Measurements from ENCODE around the gene SPPL3.
"Not testable (repeated sequence)": the region's sequence is repeated elsewhere in the genome, so short reads cannot be mapped to it uniquely, and the experiment has no call there.

The SPPL3 gene

DNA sequence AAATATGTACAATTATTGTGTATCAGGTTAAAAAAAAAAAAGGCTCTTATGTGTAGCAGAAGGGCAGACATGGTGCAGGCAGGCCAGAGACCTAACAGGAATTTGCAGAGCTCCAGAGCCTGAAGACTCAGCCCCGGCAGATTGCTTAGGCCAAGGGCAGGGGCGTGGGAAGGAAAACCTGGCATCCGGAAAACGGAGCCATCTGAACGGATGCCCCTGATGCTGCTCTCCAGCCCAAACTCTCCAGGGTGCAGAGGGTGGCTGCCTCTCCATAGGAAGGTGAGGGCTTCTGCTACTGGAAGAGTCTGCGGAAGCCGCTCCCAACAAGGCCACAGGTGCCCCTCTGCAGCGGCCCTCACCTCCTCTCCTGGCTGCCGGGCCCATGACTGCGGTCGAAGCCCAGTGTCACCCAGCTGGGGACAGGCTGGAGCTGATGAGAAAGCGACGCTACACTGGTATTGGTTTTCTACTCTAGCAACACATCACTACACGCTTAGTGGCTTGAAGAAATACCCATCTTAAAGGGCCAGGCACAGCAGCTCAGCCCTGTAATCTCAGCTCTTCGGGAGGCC lies 159.2 kb downstream of the SPPL3 start:
- no peak for DNase-seq

- no peak for DNase-seq
These were observed 162.4 kb downstream of the SPPL3 start for GRCh38 chr12:120741476-120742421.

- DNase-seq = no peak
These were observed 163.3 kb downstream of the SPPL3 start for GRCh38 chr12:120740871-120741270.

GRCh38 chr12:120739821-120740613 lies 164.1 kb downstream of the SPPL3 start:
- no peak for DNase-seq

- no peak for DNase-seq
These were observed 165.0 kb downstream of the SPPL3 start for GRCh38 chr12:120739031-120739762.

DNA sequence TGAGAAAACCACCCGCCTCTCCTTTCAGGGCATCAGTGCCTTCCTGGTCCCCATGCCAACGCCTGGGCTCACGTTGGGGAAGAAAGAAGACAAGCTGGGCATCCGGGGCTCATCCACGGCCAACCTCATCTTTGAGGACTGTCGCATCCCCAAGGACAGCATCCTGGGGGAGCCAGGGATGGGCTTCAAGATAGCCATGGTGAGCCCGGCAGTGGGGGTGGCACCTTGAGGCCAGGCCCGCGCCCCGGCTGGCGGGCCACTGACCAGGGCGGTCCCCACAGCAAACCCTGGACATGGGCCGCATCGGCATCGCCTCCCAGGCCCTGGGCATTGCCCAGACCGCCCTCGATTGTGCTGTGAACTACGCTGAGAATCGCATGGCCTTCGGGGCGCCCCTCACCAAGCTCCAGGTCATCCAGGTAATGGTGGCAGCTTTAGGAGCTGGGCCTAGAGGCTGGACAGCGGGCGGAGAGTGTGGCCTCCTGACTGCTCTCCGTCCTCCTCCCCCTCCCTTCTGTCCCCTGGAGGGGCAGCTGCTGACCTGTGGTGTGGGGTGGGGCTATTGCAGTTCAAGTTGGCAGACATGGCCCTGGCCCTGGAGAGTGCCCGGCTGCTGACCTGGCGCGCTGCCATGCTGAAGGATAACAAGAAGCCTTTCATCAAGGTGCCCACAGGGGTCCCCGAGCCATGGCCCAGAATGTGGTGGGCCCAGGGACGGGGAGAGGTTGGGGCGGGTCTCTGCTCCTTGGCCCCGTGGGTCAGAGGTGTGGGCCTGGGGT lies 165.7 kb downstream of the SPPL3 start:
- peak in 1 of 14 donors; percentile 5 for DNase-seq

- no peak for DNase-seq
These were observed 166.5 kb downstream of the SPPL3 start for GRCh38 chr12:120737557-120738251.

GRCh38 chr12:120736404-120737331 lies 167.5 kb downstream of the SPPL3 start:
- no peak for DNase-seq

DNA sequence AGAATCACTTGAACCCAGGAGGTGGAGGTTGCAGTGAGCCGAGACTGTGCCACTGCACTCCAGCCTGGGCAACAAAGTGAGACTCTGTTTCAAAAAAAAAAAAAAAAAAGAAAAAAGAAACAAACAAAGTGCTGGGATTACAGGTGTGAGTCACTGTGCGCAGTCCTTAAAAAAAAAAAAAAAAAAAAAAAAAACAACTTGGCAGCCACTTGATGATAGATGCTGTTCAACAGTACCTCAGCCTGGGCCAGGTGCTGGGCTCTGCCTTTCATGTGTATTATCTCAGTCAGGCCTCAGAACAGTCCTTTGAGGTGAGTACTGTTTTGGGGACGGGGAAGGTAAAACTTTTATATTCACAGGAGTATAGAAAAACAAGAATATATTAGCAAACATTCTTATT lies 169.0 kb downstream of the SPPL3 start:
- no peak for DNase-seq

DNA sequence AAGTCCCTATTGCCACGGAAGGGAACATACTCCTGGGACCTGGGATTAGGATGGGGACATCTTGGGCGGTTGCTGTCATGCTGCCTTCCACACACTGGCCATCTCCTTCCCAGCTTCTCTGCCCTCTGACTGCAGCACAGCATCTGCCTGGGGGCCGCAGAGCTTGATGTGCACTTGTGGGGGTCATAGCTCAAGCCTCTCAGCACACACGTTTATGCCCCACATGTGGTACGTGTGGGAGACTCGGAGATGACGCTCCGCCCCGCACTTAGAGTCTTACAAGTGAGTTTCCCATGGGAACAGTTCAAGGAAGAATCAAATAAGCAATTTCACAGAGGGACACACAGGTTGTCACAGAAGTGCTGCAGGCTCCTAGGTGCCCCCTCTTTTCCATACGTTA lies 169.9 kb downstream of the SPPL3 start:
- DNase-seq = no peak

- DNase-seq = no peak
These were observed 170.6 kb downstream of the SPPL3 start for GRCh38 chr12:120733574-120733973.

DNA sequence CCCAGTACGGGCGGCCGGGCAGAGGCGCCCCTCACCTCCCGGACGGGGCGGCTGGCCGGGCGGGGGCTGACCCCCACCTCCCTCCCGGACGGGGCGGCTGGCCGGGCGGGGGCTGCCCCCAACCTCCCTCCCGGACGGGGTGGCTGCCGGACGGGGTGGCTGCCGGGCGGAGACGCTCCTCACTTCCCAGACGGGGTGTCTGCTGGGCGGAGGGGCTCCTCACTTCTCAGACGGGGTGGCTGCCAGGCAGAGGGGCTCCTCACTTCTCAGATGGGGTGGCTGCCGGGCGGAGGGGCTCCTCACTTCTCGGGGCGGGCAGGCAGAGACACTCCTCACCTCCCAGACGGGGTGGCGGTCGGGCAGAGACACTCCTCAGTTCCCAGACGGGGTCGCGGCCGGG lies 172.0 kb downstream of the SPPL3 start:
- DNase-seq = not testable (repeated sequence)

GRCh38 chr12:120726961-120727360 lies 177.2 kb downstream of the SPPL3 start:
- DNase-seq = no peak

- DNase-seq = no peak
These were observed 177.7 kb downstream of the SPPL3 start for GRCh38 chr12:120726510-120726793.

DNA sequence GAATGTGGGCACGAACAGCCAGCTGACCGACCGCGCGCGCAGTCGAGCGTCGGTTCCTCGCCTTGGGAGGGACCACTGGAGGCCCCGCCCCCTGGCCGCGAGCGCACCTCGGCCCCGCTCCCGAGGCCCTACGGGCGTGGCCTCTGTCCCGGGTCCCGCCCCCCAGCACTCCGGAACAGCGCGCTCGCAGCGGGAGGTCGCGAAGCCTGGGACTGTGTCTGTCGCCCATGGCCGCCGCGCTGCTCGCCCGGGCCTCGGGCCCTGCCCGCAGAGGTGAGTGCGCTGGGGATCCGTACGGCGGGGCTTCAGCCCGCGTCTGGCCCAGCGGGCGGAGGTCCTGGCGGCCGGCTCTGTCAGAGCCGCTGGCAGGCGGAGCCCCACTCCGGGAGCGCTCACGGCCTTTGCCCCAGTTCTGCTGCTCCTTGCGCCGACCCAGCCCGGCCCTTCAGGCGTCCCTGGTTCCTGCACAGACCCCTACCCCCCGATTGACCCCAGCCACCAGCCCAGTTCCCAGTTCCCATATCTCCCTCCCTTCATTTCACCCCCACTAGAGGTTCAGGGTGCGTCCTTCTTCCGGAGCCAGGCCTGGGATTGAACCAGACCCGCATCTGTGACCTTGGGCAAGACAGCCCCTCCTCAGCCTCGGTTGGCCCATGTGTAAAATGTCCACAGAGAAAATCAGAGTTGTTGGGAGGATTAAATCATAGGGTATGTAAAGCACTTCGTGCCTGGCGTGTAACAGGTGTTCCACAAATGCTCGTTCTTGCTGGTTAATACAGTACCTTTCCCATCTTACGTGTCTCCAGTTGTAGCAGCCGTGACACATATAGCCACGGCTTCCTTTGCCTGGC lies 178.3 kb downstream of the SPPL3 start, which contains the start of gene ACADS:
ACADS (plus strand) TSS at position 168 of the 851 bp plus-strand sequence; CDS start at position 228, 60 bp downstream.
- DNase-seq = peak in 13 of 14 donors; percentile 33 to 83 (median 64)

DNA sequence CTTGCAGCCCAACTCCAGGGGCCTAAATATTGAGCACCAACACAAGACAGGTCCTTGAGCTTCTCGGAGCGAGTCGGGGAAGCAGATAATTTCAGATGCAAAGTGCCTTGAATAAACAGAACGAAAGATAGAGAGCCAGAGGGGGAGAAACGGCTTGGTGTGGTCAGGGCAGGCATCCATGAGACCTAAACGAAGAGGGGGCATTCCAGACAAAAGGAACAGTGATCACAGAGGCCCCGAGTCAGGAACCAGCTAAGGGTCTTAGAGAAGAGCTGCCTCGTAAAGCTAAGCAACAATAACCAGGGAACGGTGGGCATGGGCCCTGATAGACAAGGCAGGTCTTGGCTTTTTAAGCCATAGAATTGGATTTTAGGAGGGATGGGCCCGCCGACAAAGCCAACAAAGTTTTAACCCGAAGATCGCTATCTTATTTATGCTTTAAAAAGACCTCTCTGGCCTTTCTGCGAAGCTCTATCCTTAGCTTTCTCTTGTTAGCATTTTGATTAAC lies 179.0 kb downstream of the SPPL3 start:
- DNase-seq = no peak

GRCh38 chr12:120724720-120725119 lies 179.4 kb downstream of the SPPL3 start:
- DNase-seq = no peak

- no peak for DNase-seq
These were observed 181.4 kb downstream of the SPPL3 start for GRCh38 chr12:120722784-120723183.

- no peak for DNase-seq
These were observed 182.3 kb downstream of the SPPL3 start for GRCh38 chr12:120721866-120722265.

All from C1 segment of cervical spinal cord (tissue), 14 donors.